Measurements from ENCODE around the gene HSD17B3. TPM values are rescaled to one million over a fixed set of nuclear protein-coding genes. Genes with fewer than 3 reads are reported as not detected.

The HSD17B3 gene
- polyA plus RNA-seq, 1 donor from 2014 or later = not detected

DNA sequence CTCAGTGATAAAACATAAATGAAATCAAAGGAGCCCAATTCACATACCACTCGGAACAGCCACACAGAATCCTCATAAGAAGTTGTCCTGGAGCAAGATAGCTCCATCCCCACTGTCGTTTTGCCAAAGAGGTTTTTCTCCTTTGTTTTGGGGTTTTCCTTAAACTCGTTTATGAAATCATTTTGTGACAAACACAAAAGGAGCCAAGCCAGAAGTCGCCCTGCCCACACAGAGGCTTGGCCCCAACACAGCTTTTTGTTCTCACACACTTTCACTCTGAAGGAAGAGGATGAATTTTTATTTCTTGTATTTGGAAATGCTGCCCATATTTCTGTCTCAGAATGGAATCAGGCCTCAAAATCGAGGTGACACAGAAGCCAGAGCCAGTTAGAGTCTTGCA, 113.4 kb downstream of the HSD17B3 start:
- Histone ChIP-seq H3K4me2 (ENCODE audit: low read length) (no peak overlapping the region), H4K20me1 (ENCODE audit: insufficient read depth) (no peaks in the 10 kb centered on the region), H3K4me3 (ENCODE audit: low read length) (no peak overlapping the region), H3F3A (ENCODE audit: insufficient read depth, low read length, poor library complexity, severe bottlenecking) (peaks cover 5% of the 10 kb centered on the region), H3K27me3 (ENCODE audit: insufficient read depth, low read depth, low read length) (peaks cover 28% of the 10 kb centered on the region), H3K36me3 (ENCODE audit: insufficient read depth, low read length) (no peaks in the 10 kb centered on the region), H3K27ac (ENCODE audit: low read length) (no peak overlapping the region), H3K9me2 (ENCODE audit: insufficient read depth, low read length) (no peaks in the 10 kb centered on the region), H2AFZ (ENCODE audit: low read depth, low read length) (no peak overlapping the region), H3K79me2 (replicated peaks; ENCODE audit: insufficient read depth, low read length) (no peaks in the 10 kb centered on the region), H3K9ac (ENCODE audit: low read length) (no peak overlapping the region), H3K9me3 (ENCODE audit: low read length) (peaks cover 9% of the 10 kb centered on the region)
- TF ChIP-seq EZH2 (IDR thresholded peaks at IDR 0.05; ENCODE audit: borderline replicate concordance, insufficient read depth, low read length, poor library complexity, severe bottlenecking) (no peak), RAD21 (conservative IDR thresholded peaks at IDR 0.05) (no peak), SMC3 (conservative IDR thresholded peaks at IDR 0.05; ENCODE audit: poor library complexity) (no peak), TAF1 (IDR thresholded peaks at IDR 0.05; ENCODE audit: low read depth) (no peak), MXI1 (conservative IDR thresholded peaks at IDR 0.05; ENCODE audit: poor library complexity, severe bottlenecking) (no peak), EP300 (conservative IDR thresholded peaks at IDR 0.05; ENCODE audit: poor library complexity, severe bottlenecking) (no peak), POLR2AphosphoS5 (IDR thresholded peaks at IDR 0.05) (no peak)
- TF ChIP-seq, protein P1, sequence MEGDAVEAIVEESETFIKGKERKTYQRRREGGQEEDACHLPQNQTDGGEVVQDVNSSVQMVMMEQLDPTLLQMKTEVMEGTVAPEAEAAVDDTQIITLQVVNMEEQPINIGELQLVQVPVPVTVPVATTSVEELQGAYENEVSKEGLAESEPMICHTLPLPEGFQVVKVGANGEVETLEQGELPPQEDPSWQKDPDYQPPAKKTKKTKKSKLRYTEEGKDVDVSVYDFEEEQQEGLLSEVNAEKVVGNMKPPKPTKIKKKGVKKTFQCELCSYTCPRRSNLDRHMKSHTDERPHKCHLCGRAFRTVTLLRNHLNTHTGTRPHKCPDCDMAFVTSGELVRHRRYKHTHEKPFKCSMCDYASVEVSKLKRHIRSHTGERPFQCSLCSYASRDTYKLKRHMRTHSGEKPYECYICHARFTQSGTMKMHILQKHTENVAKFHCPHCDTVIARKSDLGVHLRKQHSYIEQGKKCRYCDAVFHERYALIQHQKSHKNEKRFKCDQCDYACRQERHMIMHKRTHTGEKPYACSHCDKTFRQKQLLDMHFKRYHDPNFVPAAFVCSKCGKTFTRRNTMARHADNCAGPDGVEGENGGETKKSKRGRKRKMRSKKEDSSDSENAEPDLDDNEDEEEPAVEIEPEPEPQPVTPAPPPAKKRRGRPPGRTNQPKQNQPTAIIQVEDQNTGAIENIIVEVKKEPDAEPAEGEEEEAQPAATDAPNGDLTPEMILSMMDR (IDR thresholded peaks at IDR 0.05; ENCODE audit: poor library complexity, severe bottlenecking) = no peak
- TF ChIP-seq, protein P2, sequence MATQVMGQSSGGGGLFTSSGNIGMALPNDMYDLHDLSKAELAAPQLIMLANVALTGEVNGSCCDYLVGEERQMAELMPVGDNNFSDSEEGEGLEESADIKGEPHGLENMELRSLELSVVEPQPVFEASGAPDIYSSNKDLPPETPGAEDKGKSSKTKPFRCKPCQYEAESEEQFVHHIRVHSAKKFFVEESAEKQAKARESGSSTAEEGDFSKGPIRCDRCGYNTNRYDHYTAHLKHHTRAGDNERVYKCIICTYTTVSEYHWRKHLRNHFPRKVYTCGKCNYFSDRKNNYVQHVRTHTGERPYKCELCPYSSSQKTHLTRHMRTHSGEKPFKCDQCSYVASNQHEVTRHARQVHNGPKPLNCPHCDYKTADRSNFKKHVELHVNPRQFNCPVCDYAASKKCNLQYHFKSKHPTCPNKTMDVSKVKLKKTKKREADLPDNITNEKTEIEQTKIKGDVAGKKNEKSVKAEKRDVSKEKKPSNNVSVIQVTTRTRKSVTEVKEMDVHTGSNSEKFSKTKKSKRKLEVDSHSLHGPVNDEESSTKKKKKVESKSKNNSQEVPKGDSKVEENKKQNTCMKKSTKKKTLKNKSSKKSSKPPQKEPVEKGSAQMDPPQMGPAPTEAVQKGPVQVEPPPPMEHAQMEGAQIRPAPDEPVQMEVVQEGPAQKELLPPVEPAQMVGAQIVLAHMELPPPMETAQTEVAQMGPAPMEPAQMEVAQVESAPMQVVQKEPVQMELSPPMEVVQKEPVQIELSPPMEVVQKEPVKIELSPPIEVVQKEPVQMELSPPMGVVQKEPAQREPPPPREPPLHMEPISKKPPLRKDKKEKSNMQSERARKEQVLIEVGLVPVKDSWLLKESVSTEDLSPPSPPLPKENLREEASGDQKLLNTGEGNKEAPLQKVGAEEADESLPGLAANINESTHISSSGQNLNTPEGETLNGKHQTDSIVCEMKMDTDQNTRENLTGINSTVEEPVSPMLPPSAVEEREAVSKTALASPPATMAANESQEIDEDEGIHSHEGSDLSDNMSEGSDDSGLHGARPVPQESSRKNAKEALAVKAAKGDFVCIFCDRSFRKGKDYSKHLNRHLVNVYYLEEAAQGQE (IDR thresholded peaks at IDR 0.05; ENCODE audit: borderline replicate concordance) = no peak

DNA sequence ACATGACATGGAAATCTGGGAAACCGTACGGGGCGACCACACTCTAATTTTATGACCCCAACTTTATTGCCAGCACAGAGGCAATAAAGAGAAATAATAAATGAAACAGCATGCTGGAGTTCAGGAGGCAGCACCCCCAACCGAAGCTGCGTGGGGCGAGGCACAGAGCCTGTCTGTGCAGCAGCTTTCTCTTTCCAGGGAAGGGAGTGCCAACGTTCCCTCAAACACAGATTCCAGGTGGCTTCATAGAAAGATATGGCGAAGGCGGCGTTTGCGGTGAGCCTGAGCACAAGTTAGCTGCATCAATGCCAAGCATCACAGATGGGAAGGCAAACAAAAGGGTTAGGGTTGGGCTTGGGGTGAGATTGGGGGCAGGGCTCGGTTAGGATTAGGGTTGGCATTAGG, 114.8 kb downstream of the HSD17B3 start:
- peaks cover 9% of the 10 kb centered on the region for H3K9me3 ChIP-seq (ENCODE audit: low read length)
- no peaks in the 10 kb centered on the region for H3K36me3 ChIP-seq (ENCODE audit: insufficient read depth, low read length)
- peaks cover 28% of the 10 kb centered on the region for H3K27me3 ChIP-seq (ENCODE audit: insufficient read depth, low read depth, low read length)
- H3K4me3 ChIP-seq (ENCODE audit: low read length) = no peak overlapping the region
- no peak overlapping the region for H3K27ac ChIP-seq (ENCODE audit: low read length)
- peaks cover 5% of the 10 kb centered on the region for H3F3A ChIP-seq (ENCODE audit: insufficient read depth, low read length, poor library complexity, severe bottlenecking)
- H3K9ac ChIP-seq (ENCODE audit: low read length) = no peak overlapping the region
- TF ChIP-seq RAD21 (conservative IDR thresholded peaks at IDR 0.05) (no peak), POLR2AphosphoS5 (IDR thresholded peaks at IDR 0.05) (no peak), TAF1 (IDR thresholded peaks at IDR 0.05; ENCODE audit: low read depth) (no peak), MXI1 (conservative IDR thresholded peaks at IDR 0.05; ENCODE audit: poor library complexity, severe bottlenecking) (no peak), EZH2 (IDR thresholded peaks at IDR 0.05; ENCODE audit: borderline replicate concordance, insufficient read depth, low read length, poor library complexity, severe bottlenecking) (no peak), EP300 (conservative IDR thresholded peaks at IDR 0.05; ENCODE audit: poor library complexity, severe bottlenecking) (no peak), SMC3 (conservative IDR thresholded peaks at IDR 0.05; ENCODE audit: poor library complexity) (no peak)
- TF ChIP-seq, protein P1 (IDR thresholded peaks at IDR 0.05; ENCODE audit: poor library complexity, severe bottlenecking) = no peak
- TF ChIP-seq, protein P2 (IDR thresholded peaks at IDR 0.05; ENCODE audit: borderline replicate concordance) = no peak
- H4K20me1 ChIP-seq (ENCODE audit: insufficient read depth) = no peaks in the 10 kb centered on the region
- H3K79me2 ChIP-seq (replicated peaks; ENCODE audit: insufficient read depth, low read length) = no peaks in the 10 kb centered on the region
- no peak overlapping the region for H3K4me2 ChIP-seq (ENCODE audit: low read length)
- H3K9me2 ChIP-seq (ENCODE audit: insufficient read depth, low read length) = no peaks in the 10 kb centered on the region
- no peak overlapping the region for H2AFZ ChIP-seq (ENCODE audit: low read depth, low read length)
